Measurements from ENCODE around the gene CACNA1G. TPM values are rescaled to one million over a fixed set of nuclear protein-coding genes. Genes with fewer than 3 reads are reported as not detected.

The CACNA1G gene
- total RNA-seq, 1 donor from 2014 or later, result not detected

DNA sequence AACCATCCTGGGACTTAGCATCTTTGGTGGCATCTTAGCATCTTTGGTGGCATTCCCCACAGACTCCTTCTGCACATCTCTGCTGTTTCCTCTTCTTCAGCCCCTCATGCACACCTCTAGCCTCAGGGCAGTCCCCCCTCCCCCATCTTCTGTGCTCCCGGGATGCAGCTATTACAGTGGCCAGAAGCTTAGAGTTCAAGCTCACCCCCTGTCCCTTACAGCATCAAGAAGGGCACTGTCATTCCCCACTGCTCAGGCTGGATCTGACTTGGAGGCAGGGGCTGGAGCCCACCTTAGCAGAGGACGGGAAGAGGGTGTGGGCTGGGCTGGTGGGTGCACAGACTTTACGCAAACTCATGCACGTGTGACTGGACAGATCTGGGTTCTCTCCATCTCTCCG is 27.3 kb upstream of the CACNA1G start:
- no peak for DNase-seq (ENCODE audit: extremely low read depth, low read depth, low spot score)

DNA sequence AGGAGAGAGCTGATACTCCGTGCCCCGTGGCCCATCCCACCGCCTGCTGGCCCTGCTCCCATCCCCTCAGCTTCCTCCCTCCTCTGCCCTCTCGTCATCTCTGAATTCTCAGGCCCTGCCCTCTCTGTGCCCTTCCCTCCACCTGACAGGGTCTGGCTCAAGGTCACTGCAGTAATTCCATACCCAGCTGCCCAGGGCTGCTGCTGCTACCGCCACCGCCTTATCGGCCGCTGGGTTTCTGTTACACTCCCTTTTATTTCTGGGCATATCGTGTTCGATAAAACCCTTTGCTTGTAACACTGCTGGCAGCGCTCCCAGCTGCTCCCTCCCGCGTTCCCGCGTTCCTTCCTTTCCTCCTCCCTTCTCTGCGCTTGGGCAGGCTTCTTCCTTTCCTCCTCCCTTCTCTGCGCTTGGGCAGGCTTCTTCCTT is 26.8 kb upstream of the CACNA1G start:
- no peak for DNase-seq (ENCODE audit: extremely low read depth, low read depth, low spot score)

DNA sequence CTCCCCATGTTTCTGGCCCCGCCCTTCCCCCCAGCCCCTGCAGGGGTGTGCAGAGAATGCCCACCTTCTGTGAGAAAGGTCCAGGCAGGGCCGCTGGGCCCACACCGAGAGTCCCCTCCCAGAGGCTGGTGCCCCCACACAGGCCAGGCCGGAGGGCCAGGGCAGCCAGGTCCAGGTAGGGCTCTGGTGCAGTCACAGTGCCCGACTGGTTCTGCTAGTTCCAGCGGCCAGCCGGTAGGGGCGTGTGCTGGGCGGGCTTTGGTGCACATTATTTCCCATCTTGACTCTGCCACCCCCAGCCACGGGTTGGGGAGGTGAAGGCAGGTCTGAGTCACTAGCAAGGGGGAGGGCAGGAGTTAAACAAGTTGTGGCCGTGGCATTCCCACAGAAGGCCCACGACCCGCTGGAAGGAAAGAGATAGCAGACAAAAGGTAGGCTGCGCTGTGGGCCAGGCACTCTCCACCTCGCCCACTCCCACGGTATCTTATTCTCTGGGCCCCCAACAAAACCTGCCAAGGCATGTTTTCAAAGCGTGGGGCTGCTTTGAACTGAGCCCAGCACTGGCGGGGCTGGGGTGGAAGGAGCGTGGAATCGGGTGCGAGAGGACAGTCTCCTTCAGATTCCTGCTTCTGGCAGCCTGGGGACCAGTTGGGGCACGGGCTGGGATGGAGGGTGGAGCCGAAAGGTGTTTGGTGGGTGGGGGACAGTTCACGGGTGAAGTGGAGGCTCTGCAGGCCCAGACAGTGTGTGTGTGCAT is 26.1 kb upstream of the CACNA1G start:
- DNase-seq (ENCODE audit: extremely low read depth, low read depth, low spot score), result no peak

DNA sequence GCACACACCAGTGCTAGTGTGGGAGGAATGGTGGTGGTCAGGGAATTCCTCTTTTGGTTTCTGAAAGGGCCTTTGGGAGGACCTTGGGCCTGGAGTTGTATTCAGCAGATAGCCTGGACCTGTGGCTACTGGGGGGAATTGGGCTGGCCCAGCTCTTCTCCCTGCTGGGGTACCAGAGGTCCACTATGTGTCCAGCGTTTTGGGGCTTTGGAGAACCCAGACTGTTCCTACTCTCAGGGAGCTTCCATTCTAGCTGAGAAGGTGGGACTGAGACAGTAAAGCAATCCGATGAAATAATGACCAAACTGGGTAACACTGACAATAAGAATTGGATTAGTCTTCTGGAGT is 25.6 kb upstream of the CACNA1G start:
- no peak for DNase-seq (ENCODE audit: extremely low read depth, low read depth, low spot score)

DNA sequence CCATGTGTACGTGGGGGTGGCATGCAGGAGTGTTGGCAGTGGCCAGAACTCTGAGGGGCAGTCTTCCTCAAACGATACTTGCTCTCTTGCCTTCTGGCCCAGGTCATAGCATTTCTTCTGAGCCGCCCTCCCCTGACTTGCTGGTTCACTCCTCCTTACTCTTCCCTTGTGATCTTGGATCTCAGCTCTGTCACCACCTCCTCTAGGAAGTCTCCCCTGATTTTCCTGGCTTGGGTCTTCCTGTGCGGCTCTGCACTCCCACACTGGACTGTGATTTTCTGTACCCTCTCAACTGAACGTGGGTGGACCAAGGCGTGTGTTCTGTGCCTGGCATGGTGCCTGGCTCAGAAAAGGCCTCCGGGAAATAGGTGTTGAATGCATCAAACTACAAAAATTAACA is 25.1 kb upstream of the CACNA1G start:
- DNase-seq (ENCODE audit: extremely low read depth, low read depth, low spot score), result no peak

DNA sequence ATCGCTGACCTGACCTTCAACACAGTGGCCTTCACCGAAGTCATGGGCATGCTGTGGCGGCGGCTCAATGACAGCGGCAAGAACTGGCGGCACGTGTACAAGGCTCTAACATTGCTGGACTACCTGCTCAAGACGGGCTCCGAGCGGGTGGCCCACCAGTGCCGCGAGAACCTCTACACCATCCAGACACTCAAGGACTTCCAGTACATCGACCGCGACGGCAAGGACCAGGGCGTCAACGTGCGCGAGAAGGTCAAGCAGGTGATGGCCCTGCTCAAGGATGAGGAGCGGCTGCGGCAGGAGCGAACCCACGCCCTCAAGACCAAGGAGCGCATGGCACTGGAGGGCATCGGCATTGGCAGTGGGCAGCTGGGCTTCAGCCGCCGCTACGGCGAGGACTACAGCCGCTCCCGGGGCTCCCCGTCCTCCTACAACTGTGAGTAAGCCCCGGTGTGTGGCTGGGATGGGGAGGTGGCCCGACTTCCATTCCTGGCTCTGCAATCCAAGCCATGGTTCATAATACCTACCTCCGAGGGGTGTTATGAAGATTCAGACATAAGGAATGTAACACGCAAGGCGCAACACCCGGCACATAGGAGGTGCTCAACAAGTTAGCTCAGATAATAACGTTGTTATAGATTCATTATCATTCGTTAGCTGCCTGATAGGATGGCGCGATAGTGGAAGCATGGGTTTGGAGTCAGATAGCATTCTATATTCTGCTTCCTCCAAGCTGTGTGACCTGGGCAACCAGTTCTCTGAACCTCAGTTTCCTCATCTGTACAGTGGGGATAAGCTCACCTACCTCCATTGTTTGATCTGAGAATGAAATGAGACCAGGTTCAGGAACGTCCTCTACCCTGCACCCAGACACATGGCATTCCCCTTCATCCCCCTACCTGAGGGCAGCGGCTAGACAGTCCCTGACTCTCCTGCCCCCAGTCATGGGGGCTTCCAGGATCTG is 23.6 kb upstream of the CACNA1G start:
- no peak for DNase-seq (ENCODE audit: extremely low read depth, low read depth, low spot score)

DNA sequence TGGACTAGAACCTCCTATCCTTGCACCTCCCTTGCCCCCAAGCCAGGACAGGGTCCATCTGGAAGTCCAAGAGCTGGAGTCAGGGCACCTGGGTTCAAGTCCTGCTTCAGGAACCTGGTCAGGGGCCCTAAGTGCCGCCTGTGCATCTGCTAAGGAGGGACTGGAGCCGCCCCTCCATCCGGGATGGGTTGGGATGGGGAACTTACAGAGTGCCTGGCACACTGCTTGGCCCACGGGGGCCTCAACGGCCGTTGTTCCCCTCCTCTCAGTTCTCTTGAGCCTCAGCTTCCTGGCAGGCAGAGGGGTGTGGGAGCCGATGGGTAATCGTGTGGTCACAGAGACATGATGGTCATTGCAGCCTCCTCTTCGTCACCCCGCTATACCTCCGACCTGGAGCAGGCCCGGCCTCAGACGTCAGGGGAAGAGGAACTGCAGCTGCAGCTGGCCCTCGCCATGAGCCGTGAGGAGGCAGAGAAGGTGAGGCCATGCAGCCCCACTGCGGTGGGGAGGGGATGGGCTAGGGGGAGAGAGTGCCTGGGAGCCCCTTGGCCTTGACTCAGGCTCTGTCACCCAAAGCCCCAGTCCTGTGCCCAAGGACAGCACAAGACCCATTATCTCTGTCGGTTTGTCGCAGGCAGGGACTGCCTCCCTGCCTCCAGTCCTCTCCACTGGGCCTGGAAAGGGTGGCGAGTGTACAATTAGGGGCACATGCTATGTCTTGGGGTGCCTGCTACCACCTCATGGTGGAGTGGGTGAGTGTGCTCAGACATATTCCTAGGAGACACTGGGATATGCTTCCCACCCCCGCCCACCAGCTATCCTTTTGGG is 22.6 kb upstream of the CACNA1G start:
- DNase-seq (ENCODE audit: extremely low read depth, low read depth, low spot score), result no peak

DNA sequence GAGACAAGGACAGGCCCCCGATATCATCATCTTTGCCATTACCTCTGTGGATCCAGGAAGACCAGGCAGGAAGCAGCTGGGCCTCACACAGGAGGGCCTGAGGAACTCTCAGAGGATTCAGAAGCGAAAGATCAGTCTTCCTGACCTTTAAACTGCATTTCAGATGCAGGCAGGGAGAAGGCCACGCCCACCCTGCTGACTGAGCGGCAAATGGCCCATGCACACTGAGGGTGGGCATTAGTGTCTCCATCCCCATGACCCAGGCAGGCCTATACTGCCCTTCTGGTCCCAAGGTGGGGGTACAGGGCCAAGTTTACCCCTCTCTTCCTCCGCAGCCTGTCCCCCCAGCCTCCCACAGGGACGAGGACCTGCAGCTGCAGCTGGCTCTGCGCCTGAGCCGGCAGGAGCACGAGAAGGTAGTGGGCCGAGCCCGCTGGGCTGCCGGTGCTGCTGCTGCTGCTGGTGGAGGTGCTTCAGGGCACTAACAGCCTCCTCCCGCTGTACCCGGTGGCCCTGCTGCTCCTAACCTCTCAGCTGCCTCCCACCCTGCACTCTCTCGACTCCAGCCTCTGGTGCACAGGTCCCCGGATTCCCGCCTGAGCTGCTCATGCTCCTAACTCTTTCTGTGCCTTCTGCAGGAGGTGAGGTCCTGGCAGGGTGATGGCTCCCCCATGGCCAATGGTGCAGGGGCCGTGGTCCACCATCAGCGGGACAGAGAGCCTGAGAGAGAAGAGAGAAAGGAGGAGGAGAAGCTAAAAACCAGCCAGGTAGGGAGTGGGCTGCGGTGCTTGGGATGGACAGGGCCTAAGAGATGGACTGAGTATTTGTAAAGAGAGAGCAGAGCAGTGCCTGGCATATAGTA is 21.7 kb upstream of the CACNA1G start:
- DNase-seq (ENCODE audit: extremely low read depth, low read depth, low spot score), result no peak

DNA sequence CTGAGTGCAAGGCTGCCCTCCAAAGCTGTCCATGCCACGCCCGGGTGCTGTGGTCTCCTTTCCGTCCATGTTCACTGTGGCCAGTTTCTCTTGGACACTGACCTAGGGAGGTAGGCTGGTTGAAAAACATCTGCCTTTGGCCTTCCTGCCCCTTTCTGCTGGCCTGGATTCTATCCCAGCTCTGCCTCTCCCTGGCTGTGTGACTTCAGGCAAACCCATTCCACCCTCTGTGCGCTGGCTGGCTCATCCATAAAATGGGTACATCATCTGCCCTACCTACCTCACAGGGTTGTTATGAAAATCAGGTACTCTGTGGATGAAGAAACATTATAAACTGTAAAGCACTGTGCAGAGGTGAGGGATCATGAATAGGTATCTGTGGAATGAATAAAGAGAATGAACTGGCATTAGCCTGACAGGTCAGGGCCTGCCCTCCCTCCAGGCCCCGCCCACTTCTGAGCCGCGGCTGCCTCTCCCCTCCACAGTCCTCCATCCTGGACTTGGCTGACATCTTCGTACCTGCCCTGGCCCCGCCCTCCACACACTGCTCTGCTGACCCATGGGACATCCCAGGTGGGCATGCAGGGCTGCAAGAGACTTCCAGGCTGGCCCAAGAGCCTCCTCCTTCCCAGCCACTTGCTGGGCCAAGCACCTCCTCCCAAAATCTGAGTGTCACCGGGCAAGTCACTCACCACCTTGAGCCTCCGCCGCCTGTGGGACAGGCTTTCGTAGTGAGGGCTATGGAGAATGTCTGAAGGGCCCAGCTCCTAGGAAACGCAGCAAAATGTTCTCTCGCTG is 20.6 kb upstream of the CACNA1G start:
- DNase-seq (ENCODE audit: extremely low read depth, low read depth, low spot score), result no peak

DNA sequence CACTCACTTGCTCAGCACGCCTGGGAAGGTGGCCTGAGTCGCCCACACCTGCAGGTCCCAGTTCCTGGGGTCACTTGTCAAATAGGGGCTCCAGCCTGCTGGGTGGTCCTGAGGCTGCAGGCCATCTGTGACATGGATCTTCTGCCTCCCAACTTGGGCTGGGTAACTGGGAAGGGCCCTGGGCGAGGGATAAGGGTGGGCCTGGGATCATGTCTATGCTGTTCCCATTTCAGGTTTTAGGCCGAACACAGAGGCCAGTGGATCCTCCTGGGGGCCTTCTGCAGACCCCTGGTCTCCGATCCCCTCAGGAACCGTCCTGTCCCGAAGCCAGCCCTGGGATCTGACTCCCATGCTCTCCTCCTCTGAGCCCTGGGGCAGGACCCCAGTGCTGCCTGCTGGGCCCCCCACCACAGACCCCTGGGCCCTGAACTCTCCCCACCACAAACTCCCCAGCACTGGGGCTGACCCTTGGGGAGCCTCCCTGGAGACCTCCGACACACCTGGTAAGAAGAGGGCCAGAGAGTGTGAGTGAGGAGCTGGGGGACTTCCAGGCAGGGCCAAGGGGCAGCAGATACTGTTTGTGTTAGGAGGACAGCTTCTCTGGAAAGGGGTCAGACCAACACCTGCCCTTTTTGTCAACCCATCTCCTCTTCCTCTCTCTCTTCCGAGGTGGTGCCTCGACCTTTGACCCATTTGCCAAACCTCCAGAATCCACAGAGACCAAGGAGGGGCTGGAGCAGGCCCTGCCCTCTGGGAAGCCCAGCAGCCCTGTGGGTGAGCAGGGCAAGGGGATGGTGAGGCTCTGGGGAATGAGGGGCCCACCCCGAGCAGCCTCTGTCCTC is 19.7 kb upstream of the CACNA1G start:
- no peak for DNase-seq (ENCODE audit: extremely low read depth, low read depth, low spot score)

DNA sequence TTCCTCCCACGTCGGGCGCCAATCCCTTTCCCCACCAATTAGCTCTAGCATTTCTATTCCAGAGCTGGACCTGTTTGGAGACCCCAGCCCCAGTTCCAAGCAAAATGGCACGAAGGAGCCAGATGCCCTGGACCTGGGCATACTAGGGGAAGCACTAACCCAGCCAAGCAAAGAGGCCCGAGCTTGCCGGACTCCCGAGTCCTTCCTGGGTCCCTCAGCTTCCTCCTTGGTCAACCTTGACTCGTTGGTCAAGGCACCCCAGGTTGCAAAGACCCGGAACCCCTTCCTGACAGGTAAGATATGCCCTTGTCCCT is 19.2 kb upstream of the CACNA1G start:
- DNase-seq (ENCODE audit: extremely low read depth, low read depth, low spot score), result no peak

DNA sequence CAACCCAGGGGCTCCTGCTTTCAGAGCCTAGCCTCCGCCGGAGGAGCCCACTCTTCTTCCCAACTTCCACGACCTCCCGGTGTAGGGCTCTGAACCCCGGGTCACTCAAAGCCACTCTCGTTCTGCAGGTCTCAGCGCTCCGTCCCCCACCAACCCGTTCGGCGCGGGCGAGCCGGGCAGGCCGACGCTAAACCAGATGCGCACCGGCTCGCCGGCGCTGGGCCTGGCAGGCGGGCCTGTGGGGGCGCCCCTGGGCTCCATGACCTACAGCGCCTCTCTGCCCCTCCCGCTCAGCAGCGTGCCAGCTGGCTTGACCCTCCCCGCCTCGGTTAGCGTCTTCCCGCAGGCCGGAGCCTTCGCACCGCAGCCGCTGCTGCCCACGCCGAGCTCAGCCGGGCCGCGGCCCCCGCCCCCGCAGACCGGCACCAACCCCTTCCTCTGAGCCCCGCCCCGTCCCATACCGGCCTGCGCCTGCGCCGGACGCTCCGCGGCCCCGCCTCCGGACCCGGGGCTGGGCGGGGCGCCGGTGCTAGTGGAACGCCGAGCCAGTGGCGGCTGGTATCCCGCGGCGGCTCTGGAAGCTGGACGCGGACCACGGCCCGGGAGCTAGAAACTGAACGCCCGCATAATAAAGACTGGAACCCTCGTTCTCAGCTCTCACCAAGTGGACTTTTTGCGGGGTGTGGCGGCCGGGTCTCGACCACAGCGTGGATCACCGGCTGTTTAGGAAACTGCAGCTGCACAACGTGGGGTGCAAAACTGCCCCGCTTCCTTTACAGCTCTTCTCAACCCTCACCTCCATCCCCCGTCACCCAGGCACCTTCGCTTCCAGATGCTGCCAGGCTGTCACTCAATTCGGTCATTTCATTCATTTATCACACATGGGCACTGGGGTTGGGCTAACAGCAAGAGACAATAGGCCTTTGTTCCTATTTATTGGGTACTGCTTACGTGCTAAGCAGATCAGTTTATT is 18.5 kb upstream of the CACNA1G start:
- no peak for DNase-seq (ENCODE audit: extremely low read depth, low read depth, low spot score)

DNA sequence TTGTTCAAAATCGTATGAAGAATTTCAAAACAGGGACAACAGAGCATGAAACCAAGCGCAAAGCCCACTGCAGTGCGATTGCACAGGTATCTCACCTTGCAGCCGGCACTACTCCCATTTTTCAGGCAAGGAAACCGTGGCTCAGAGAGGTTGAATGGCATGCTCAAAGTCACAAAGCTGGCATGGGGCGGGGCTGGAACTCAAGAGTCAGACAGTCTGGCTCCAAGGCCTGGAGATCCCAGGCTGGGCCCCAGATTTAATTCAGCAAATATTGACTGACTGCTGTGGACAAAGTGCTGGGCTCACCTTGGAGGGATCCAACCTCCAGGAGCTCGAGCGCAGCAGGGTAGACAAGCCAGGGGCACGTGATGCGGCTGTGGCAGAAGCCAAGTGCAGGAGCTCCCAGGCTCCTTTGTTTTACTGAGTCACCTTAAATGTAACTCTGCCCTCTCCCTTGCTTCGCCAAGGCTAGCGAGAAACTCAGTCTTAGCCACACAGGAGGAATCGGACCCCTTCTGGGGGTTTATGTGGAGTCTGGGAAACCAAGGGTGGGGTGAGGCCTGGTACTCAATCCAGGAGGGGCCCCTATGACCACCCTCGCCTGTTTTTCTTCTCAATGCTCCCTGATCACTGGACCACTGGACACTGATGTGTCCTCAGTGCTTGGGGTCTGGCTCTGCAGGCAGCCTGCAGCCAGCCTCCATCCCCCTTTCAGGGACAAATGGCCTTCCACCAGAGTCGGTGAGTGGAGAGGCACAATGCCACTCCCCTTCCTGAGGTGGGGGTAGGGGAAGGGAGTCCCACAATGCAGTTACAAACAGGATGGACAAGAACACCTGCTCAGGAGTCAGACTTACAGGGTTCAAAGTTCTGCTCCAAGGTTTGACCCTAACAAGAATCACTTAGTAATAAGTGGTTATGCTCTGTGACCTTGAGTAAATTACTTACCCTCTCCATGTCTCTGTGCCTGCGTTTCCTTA is 17.4 kb upstream of the CACNA1G start:
- DNase-seq (ENCODE audit: extremely low read depth, low read depth, low spot score), result no peak

DNA sequence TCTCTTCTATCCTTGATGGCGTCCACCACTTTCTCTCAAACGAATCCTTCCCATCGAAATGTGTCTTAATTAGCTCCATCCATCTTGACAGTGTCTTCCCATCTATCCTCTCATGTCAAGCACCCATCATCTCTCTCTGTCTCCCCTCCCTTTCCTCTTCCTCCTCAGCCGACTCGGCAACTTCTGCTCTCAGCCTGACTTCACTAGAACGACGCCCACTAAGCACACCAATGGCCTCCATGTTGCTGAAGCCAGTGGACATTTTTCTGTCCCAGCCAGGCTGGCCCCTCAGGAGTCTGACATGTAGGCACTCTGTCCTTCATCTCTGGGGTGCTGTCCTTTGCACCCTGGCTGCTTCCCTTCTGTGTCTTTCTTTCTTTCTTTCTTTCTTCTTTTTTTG is 16.0 kb upstream of the CACNA1G start:
- DNase-seq (ENCODE audit: extremely low read depth, low read depth, low spot score), result no peak

DNA sequence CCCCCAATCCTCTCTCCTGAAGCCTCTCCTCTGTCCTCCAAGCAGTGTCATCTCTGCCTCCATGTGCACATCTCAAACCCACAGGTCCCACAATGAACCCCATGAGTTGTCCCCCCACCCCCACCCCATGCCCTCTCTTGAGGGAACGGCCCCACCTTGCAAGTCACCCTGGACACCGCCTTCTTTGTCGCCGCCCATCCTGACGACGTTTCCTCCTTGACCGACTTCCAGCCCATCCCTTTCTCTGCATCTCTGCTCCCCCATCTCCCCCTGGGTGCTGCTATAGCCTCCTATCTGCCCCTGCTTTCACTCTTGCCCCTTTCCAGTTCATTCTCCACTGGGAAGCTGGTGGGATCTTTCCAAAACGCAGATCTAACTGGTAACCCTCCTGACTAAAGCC is 15.2 kb upstream of the CACNA1G start:
- DNase-seq (ENCODE audit: extremely low read depth, low read depth, low spot score), result no peak

DNA sequence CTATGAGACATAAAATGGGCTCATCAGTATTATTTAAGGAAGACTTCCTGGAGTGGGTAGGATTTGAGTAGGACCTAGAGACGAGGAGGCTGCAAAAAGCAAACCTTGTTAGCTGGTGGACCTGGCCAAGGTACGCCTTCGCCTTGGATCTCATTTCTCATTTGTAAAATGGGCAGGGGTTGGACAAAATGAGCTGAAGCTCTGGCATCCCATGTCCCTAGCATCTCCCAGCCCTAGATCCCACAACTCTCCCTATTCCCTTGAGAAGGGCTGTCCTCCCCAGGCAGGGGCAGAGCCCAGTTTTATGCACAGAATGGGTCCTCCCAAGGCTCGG is 13.8 kb upstream of the CACNA1G start:
- DNase-seq (ENCODE audit: extremely low read depth, low read depth, low spot score), result no peak
